ENCODE measurements around the gene AGAP2. TPM values are rescaled to one million over a fixed set of nuclear protein-coding genes. Genes with fewer than 3 reads are reported as not detected.

AGAP2 gene
- total RNA-seq, 1 experiment from 2014 or later = 5.3 TPM

DNA sequence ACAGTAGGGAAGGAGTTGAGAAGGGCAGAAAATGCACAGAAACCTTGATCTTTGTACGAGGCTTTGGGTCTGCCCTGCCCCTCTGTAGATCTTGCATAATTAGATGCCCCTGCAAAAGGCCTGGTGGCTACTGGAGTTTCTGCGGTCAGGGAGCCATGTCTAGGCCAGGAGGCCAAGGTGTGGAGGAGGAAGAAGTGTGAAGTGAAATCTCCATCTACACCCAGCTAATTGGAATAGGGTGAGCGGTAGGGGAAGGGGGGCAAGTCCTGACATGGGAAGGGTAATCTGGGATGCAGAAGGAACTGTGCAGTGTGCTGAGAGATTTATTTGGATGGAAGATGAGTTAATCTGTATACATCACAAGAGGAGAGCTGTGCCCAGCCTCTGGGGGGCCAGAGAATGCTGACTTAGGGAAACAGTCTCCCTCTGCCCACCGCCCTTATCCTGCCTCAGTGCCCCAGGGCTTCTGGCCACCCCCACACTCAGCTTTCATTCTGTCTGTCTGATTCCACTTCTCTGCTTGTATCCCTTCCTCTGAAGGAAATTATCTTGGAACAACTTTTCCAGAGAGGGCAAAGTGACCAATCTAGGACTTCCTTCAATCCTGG is 23.0 kb upstream of the AGAP2 start:
- H3K4me2 ChIP-seq (ENCODE audit: insufficient read depth, insufficient read length, low read length) = no peak overlapping the region
- no peak overlapping the region for H3K56ac ChIP-seq (ENCODE audit: insufficient read length, low read depth, low read length)
- no peak overlapping the region for H2BK120ac ChIP-seq (ENCODE audit: low read depth, low read length, poor library complexity, severe bottlenecking)
- TF ChIP-seq, protein P1, sequence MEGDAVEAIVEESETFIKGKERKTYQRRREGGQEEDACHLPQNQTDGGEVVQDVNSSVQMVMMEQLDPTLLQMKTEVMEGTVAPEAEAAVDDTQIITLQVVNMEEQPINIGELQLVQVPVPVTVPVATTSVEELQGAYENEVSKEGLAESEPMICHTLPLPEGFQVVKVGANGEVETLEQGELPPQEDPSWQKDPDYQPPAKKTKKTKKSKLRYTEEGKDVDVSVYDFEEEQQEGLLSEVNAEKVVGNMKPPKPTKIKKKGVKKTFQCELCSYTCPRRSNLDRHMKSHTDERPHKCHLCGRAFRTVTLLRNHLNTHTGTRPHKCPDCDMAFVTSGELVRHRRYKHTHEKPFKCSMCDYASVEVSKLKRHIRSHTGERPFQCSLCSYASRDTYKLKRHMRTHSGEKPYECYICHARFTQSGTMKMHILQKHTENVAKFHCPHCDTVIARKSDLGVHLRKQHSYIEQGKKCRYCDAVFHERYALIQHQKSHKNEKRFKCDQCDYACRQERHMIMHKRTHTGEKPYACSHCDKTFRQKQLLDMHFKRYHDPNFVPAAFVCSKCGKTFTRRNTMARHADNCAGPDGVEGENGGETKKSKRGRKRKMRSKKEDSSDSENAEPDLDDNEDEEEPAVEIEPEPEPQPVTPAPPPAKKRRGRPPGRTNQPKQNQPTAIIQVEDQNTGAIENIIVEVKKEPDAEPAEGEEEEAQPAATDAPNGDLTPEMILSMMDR (conservative IDR thresholded peaks at IDR 0.05) = no peak
- no peaks in the 10 kb centered on the region for H3K9me3 ChIP-seq (ENCODE audit: control insufficient read depth, low read depth, low read length)
- Mint-ChIP-seq H3K36me3 (ENCODE audit: insufficient read depth in 1 of 3, low read depth in 3 of 3) (peaks cover 0 to 19% (median 6%) of the 10 kb centered on the region in 3 experiments; a peak in 3 of 7 replicates), H3K4me3 (no peak overlapping the region), H3K27ac (no peak overlapping the region), H3K27me3 (ENCODE audit: low read depth) (peaks cover 60% of the 10 kb centered on the region), H3K9me3 (no peaks in the 10 kb centered on the region), H3K4me1 (peaks cover 22 to 33% of the 10 kb centered on the region in 2 experiments)
- no peak overlapping the region for H3K27ac ChIP-seq (ENCODE audit: insufficient read length, low read depth, low read length)
- no peak overlapping the region for H3K14ac ChIP-seq (ENCODE audit: insufficient read depth, low read length)
- H2AK5ac ChIP-seq (ENCODE audit: insufficient read length, low read length) = no peak overlapping the region
- no peaks in the 10 kb centered on the region for H3K4me1 ChIP-seq (ENCODE audit: insufficient read depth, low read length)
- no peaks in the 10 kb centered on the region for H3K79me2 ChIP-seq (ENCODE audit: insufficient read depth, low read length)
- no peak overlapping the region for H3K23ac ChIP-seq (ENCODE audit: insufficient read length, low read depth, low read length)
- H4K91ac ChIP-seq (ENCODE audit: insufficient read length, low read depth, low read length) = no peak overlapping the region
- H4K20me1 ChIP-seq (ENCODE audit: control insufficient read depth, insufficient read depth, insufficient read length) = no peaks in the 10 kb centered on the region
- no peak overlapping the region for H2BK12ac ChIP-seq (ENCODE audit: insufficient read length, low read depth, low read length)
- no peak overlapping the region for H2BK20ac ChIP-seq (ENCODE audit: low read depth, low read length, poor library complexity, severe bottlenecking)
- H2AFZ ChIP-seq (ENCODE audit: low read length) = no peak overlapping the region
- H3K4ac ChIP-seq (ENCODE audit: low read depth, low read length) = no peak overlapping the region
- no peak overlapping the region for H2BK5ac ChIP-seq (ENCODE audit: insufficient read length, low read length)
- no peak overlapping the region for H4K8ac ChIP-seq (replicated peaks; ENCODE audit: insufficient read length, low read depth, low read length)
- no peak overlapping the region for H3K18ac ChIP-seq (ENCODE audit: insufficient read length, low read depth, low read length)
- H3K23me2 ChIP-seq (ENCODE audit: insufficient read length, low read depth, low read length, poor library complexity, severe bottlenecking) = peaks cover 20% of the 10 kb centered on the region
- H3K79me1 ChIP-seq (ENCODE audit: insufficient read depth, low read depth, low read length, poor library complexity, severe bottlenecking) = no peaks in the 10 kb centered on the region
- no peak overlapping the region for H2BK15ac ChIP-seq (ENCODE audit: low read depth, low read length)
- WGBS (ENCODE audit: extremely low coverage, insufficient read length, low lambda C conversion rate) = no CpG with 5 or more reads among the region's 4 CpGs
- H4K5ac ChIP-seq (ENCODE audit: insufficient read length, low read depth, low read length) = no peak overlapping the region
- no peak overlapping the region for H3T11ph ChIP-seq (ENCODE audit: low read length)
- no peak overlapping the region for H3K9ac ChIP-seq (ENCODE audit: extremely low read depth, insufficient read length, low read length)
- H3K27me3 ChIP-seq (ENCODE audit: insufficient read depth, low read length) = peaks cover 31% of the 10 kb centered on the region; the same call in 1 of the 2 replicates
- DNase-seq = no peak

Measured in H9 (cell line).